ENCODE data around the gene ATL2.
"Not testable (repeated sequence)": the region's sequence is repeated elsewhere in the genome, so short reads cannot be mapped to it uniquely, and the experiment has no call there.

ATL2 gene

GRCh38 chr2:38387887-38388286 is 10.8 kb upstream of the ATL2 start:
- DNase-seq = no peak

- no peak for DNase-seq
Measured at GRCh38 chr2:38386821-38387220, 9.7 kb upstream of the ATL2 start.

GRCh38 chr2:38386377-38386776 is 9.3 kb upstream of the ATL2 start:
- peak; percentile 23 for DNase-seq

GRCh38 chr2:38384338-38384737 is 7.3 kb upstream of the ATL2 start:
- DNase-seq = no peak

GRCh38 chr2:38383741-38384140 is 6.7 kb upstream of the ATL2 start:
- not testable (repeated sequence) for DNase-seq

GRCh38 chr2:38381381-38382143 is 4.5 kb upstream of the ATL2 start:
- DNase-seq = no peak

- DNase-seq = peak; percentile 86
Measured at GRCh38 chr2:38380397-38381130, 3.5 kb upstream of the ATL2 start.

- peak; percentile 56 for DNase-seq
Measured at GRCh38 chr2:38376346-38377049, 575 bp downstream of the ATL2 start.

- DNase-seq = no peak
Measured at GRCh38 chr2:38375696-38376345, 1.3 kb downstream of the ATL2 start.

- DNase-seq = no peak
Measured at GRCh38 chr2:38374984-38375383, 2.1 kb downstream of the ATL2 start.

GRCh38 chr2:38371235-38371634 is 5.8 kb downstream of the ATL2 start:
- no peak for DNase-seq

- no peak for DNase-seq
Measured at GRCh38 chr2:38370664-38371063, 6.4 kb downstream of the ATL2 start.

GRCh38 chr2:38362232-38362631 is 14.8 kb downstream of the ATL2 start:
- no peak for DNase-seq

- no peak for DNase-seq
Measured at GRCh38 chr2:38360177-38360576, 16.9 kb downstream of the ATL2 start.

GRCh38 chr2:38353402-38353801 is 23.7 kb downstream of the ATL2 start:
- no peak for DNase-seq

GRCh38 chr2:38352336-38352735 is 24.7 kb downstream of the ATL2 start:
- DNase-seq = no peak

- no peak for DNase-seq
Measured at GRCh38 chr2:38345323-38346038, 31.6 kb downstream of the ATL2 start.

- DNase-seq = no peak
Measured at GRCh38 chr2:38344813-38345212, 32.3 kb downstream of the ATL2 start.

GRCh38 chr2:38343212-38343611 is 33.9 kb downstream of the ATL2 start:
- no peak for DNase-seq

- no peak for DNase-seq
Measured at GRCh38 chr2:38336621-38337020, 40.5 kb downstream of the ATL2 start.

- peak; percentile 77 for DNase-seq
Measured at GRCh38 chr2:38330754-38331153, 46.3 kb downstream of the ATL2 start.

- no peak for DNase-seq
Measured at GRCh38 chr2:38327580-38327979, 49.5 kb downstream of the ATL2 start.

- no peak for DNase-seq
Measured at GRCh38 chr2:38323623-38324022, 53.5 kb downstream of the ATL2 start.
